ENCODE data around the gene PHETA1.

GRCh38 chr12:111340231-111340630, 28.7 kb downstream of the PHETA1 start:
- TF ChIP-seq CTCF (IDR thresholded peaks at IDR 0.05) (no peak), SIN3A (IDR thresholded peaks at IDR 0.05; ENCODE audit: borderline replicate concordance, insufficient read depth, low read depth, low read length) (no peak), POLR2AphosphoS5 (IDR thresholded peaks at IDR 0.05; ENCODE audit: low read depth, low read length) (no peak), REST (IDR thresholded peaks at IDR 0.05; ENCODE audit: insufficient read depth in 1 of 2, low read depth in 2 of 2, low read length in 1 of 2) (no peak), TCF7L2 (IDR thresholded peaks at IDR 0.05; ENCODE audit: low read depth, low read length) (no peak)

Data from Panc1 (cell line).